ENCODE results near the gene WNT4.
"Not testable (repeated sequence)": the region's sequence is repeated elsewhere in the genome, so short reads cannot be mapped to it uniquely, and the experiment has no call there.

WNT4 gene

GRCh38 chr1:22107126-22107525 is 35.8 kb downstream of the WNT4 start:
- no peak for DNase-seq

GRCh38 chr1:22105611-22106207 is 37.2 kb downstream of the WNT4 start:
- no peak for DNase-seq

GRCh38 chr1:22104865-22105437 is 37.9 kb downstream of the WNT4 start:
- peak; percentile 30 for DNase-seq

- no peak for DNase-seq
These were observed 38.8 kb downstream of the WNT4 start for GRCh38 chr1:22104094-22104493.

GRCh38 chr1:22102746-22103145 is 40.2 kb downstream of the WNT4 start:
- no peak for DNase-seq

- DNase-seq: no peak
These were observed 40.9 kb downstream of the WNT4 start for GRCh38 chr1:22101995-22102394.

- DNase-seq: no peak
These were observed 41.7 kb downstream of the WNT4 start for GRCh38 chr1:22101199-22101598.

- no peak for DNase-seq
These were observed 42.7 kb downstream of the WNT4 start for GRCh38 chr1:22100168-22100567.

- no peak for DNase-seq
These were observed 44.1 kb downstream of the WNT4 start for GRCh38 chr1:22098752-22099151.

- DNase-seq: no peak
These were observed 46.4 kb downstream of the WNT4 start for GRCh38 chr1:22096463-22096862.

- no peak for DNase-seq
These were observed 46.9 kb downstream of the WNT4 start for GRCh38 chr1:22096036-22096435.

- DNase-seq: no peak
These were observed 49.4 kb downstream of the WNT4 start for GRCh38 chr1:22093513-22093912.

- DNase-seq: not testable (repeated sequence)
These were observed 50.7 kb downstream of the WNT4 start for GRCh38 chr1:22092026-22092768.

GRCh38 chr1:22090867-22091266 is 52.0 kb downstream of the WNT4 start:
- no peak for DNase-seq

GRCh38 chr1:22089787-22090186 is 53.1 kb downstream of the WNT4 start:
- no peak for DNase-seq

GRCh38 chr1:22089134-22089571 is 53.7 kb downstream of the WNT4 start:
- DNase-seq: no peak

- DNase-seq: no peak
These were observed 54.6 kb downstream of the WNT4 start for GRCh38 chr1:22088331-22088730.

GRCh38 chr1:22080191-22080590 is 62.7 kb downstream of the WNT4 start:
- DNase-seq: no peak

- no peak for DNase-seq
These were observed 64.8 kb downstream of the WNT4 start for GRCh38 chr1:22078133-22078532.

GRCh38 chr1:22077728-22078127 is 65.2 kb downstream of the WNT4 start:
- DNase-seq: no peak

GRCh38 chr1:22076346-22076745 is 66.6 kb downstream of the WNT4 start:
- DNase-seq: no peak

GRCh38 chr1:22075718-22076117 is 67.2 kb downstream of the WNT4 start:
- no peak for DNase-seq

- DNase-seq: no peak
These were observed 68.1 kb downstream of the WNT4 start for GRCh38 chr1:22074803-22075202.

GRCh38 chr1:22071511-22071910 is 71.4 kb downstream of the WNT4 start:
- no peak for DNase-seq

Data from activated effector memory CD4-positive, alpha-beta T cell treated with Interleukin-2 at 50 U/mL for 16 hours (primary cell).